ENCODE results near the gene ATG12.
"Not testable (repeated sequence)": the region's sequence is repeated elsewhere in the genome, so short reads cannot be mapped to it uniquely, and the experiment has no call there.

ATG12 gene

DNA sequence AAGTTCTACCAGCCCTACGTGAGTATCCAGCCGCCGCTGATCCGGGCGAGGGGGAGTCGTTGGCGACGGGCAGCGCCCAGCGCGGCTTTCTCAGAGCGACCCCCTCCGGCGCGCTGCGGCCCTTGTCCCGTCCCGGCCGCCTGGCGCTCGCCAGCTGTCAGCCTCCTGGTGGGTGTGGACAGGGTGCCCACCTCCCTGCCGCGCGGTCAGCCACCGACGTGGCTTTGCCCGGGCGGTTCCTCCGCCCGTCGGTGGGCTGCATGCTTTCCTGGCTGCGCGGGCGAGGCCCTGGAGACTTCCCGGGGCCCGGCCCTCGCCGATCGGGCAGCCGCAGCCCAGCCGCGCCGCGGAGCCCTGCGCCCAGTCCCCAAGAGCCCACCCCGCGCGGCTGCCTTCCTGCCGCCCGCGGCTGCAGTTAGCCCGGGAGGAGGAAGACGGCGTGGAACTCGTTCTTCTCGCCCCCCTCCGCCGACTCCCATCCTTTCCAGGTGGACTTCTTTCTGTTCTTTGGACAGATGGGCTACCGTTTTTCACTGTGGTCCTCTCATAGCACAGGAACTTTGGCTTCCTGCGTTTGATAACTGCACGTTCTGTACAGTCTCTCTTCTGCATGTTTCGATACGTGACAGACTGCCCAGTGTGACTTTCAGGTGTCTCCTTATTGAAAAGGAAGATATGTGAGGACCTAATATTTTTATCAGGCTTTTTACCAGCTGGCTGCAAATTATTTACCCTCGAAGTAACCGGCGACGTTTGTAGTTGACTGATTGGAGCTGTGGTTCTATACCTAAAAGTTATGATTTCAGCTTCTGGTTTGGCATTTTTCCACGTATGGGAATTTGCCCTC lies 947 bp upstream of the ATG12 start:
- no peak for DNase-seq

DNA sequence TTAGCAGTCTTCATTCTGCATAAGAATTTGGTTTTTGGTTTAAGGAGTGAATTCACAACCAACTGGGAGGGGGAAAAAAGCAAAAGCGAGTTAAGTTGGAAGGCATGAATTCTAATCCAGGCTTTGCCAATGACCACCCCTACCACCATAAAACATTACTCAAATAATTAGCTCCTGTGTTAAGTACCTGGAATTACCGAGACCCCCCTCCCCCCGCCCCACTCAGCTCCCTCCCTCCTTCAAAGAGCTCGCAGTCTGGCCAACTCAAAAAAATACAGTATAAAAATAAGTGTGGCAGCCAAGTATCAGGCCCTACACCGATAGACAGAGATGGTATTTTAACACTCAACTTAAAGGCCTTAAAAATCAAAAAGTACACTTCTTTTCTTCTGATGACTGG lies 492 bp downstream of the ATG12 start:
- DNase-seq, result no peak

DNA sequence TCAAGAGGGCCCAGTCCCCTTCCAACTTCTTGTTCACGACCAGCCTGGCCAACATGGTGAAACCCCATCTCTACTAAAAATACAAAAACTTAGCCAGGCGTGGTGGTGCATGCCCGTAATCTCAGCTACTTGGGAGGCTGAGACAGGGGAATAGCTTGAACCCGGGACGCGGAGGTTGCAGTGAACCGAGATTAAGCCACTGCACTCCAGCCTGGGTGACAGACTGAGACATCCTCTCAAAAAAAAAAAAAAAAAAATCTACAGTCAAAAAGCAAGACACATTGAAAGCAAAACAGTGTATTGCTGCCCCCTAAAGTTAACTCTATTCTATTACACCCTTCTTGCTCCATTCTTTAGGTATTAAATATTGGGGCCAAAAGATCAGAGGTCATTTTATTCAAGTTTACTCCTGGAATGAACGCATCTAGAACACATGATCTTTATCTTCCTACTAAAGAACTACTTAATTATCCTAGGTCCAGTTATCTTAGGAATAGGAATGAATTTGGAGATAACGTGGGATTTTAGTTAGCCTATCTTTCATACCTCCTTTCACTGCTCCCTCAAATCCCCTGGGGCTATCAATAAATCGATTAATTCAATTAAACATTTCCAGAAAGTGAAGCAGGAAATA lies 2.4 kb downstream of the ATG12 start:
- DNase-seq, result no peak

DNA sequence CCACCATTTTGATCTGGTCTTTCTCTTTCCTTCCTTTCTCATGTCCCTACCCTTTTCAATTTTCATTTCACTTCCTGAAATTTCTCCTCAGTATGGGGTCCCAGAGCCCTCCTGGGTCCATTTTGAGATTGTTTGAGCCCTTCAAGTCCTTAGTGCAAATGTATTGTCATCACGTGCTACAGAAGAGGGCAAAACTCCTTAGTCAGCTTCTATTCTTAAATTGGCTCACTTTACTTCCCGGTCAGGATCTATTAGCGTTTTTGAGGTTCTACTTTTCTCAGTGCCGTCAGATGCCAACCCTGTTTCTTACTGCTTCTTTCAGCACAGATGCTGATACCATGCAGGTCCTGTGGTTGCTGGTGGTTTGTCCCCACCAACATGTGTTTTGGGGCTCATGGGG lies 5.9 kb downstream of the ATG12 start:
- DNase-seq, result no peak

DNA sequence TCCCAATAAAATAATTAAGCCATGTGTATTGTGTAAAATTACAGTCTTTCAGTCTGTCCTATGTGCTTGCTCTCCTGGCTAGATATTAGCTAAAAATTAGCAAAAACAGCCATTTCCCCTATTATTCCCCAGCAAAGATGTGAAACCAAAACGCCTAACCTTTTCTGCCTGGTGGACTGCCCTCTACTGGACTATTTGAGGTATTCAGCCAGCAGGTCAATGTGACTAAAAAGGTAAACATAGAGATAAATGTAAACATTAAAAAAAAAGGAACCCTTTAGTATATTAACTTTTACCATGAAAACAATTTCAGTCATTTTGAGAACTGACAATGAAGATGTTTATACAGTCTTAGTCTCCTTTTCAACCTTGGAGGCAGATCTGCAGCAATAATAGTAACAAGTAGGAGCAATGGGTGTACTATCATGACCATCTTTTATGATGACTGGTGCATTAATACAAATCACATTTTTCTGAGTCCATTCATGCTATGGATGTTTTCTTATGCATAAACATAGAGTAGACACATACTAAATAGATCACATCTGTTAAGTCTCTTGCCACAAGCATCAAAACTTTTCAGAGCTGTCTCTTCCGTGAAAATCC lies 10.1 kb downstream of the ATG12 start:
- DNase-seq, result no peak

DNA sequence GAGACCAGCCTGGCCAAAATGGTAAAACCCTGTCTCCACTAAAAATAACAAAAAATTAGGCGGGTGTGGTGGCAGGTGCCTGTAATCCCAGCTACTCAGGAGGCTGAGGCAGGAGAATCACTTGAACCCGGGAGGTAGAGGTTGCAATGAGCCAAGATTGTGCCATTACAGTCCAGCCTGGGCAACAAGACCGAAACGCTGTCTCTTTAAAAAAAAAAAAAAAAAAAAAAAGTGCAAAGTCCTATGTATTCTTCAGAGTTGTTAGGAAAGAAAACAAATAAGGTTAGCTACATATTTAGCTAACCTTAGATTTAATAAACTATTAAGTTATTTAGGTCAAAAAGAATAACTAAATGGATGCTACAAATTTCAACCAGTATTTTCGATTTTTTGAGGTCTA lies 11.5 kb downstream of the ATG12 start:
- DNase-seq, result no peak

DNA sequence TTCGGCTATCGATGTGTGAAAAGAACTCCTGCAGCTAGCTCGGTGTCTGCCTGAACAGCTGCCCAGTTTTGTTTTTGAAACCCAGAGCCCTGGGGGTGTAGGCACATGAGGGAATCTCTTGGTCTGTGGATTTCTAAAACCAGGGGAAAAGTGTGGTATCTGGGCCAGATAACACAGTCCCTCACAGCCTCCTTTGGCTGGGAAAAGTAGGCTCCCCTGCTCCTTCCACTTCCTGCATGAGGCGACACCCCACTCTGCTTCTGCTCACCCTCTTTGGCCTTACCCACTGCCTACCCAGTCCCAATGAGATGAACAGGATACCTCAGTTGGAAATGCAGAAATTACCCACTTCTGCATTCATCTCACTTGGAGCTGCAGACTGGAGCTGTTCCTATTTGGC lies 15.4 kb downstream of the ATG12 start:
- no peak for DNase-seq

DNA sequence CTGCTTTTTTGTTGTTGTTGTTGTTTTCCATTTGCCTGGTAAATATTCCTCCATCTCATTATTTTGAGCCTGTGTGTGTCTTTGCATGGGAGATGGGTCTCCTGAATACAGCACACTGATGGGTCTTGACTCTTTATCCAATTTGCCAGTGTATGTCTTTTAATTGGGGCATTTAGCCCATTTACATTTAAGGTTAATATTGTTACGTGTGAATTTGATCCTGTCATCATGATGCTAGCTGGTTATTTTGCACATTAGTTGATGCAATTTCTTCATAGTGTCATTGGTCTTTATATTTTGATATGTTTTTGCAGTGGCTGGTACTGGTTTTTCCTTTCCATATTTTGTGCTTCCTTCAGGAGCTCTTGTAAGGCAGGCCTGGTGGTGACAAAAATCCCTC lies 16.4 kb downstream of the ATG12 start:
- not testable (repeated sequence) for DNase-seq

DNA sequence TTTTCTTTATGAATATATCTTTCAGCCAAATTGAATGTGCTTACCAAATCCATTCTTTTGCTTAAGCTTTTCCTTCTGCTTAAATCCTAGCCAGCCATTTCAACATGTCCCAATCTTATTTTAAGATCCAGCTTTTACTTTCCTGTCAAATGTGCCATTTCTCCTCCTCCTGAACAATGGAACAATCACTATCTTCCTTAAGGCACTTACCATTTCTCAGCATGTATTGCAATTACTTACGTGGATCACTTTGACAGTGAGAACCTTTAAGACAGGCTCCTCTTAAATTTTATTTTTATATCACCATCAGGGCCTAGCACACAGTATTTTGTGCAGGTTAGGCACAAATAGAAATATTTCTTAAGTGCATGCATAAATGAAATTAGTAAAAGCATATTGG lies 20.5 kb downstream of the ATG12 start:
- DNase-seq, result no peak

DNA sequence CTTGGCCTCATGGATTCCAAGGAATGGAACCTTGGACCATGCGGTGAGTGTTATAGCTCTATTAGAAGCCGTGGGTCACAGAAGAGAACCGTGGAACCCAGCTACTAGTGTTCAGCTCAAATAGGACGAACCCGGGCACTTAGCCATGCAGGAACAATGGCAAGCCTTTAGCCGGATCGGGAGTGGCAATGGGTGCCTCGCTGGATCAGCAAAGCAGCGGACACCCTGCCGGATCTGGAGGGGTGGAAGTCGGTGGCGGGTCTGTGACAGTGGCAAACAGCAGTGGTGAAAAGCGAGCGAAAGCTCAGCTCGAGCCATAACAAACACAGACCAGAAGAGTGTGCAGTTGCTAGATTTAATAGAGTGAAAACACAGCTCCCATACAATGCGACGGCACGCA lies 22.5 kb downstream of the ATG12 start:
- no peak for DNase-seq

DNA sequence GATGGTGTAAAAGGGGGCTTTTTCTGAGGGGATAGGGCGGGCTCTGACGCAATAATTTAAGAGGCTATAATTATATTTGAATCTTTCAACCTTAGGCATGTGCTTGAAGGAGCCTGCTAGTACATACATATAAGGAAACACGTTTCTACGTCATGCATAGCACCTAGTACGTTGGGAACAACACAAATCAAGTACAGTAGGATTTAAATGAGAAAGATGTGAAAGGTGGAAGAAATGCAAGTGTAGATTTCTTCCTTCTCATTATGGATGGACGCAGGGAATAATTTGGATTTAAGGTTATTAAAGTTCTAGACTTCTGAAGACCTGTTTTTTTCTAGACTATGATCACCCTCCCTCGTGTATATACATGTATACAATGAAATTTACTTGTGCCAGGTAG lies 24.0 kb downstream of the ATG12 start:
- no peak for DNase-seq

DNA sequence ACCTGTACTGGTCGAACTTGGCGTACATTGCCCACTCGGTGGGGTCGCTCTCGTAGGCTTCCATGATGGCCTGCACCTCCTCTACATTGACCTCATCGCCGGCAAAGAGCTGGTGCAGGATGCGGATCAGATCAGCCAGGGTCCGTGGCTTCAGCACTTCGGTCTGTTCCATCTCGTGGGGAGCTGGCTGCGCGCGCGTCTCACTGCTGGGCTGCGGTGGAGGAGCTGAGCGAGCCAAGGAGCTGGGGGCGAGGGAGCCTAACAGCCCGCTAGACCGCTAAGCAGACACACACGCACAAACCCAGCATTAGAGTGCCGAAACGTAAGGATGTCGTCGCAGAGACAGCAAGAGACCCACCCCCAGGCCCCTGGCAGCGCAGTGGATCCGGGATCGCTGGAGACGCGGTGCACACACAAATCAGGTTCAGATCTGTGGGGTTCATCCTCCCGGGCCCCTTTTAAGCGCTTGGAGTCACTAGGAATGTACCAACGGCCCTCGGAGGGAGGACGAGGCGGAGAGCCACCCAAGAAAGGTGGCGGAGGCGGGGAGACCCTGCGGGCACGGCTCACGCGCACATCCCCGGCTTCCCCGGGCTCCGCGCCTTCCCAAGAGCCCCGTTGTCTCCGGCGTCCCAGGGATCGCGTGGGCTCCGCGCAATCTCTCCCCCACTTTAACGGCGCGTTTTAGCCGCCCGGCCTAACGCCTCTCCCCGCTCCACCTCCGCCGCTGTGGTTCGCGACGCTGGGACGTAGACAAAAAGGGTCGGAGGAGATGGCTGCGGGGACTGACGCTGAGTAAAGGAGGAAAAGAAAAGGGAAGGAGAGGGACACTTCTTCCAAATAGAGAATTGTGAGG lies 24.9 kb downstream of the ATG12 start, which contains the start of gene CDO1:
CDO1 (minus strand) TSS at position 434 of the 856 bp plus-strand sequence; CDS start at position 172, 262 bp downstream.
- no peak for DNase-seq

DNA sequence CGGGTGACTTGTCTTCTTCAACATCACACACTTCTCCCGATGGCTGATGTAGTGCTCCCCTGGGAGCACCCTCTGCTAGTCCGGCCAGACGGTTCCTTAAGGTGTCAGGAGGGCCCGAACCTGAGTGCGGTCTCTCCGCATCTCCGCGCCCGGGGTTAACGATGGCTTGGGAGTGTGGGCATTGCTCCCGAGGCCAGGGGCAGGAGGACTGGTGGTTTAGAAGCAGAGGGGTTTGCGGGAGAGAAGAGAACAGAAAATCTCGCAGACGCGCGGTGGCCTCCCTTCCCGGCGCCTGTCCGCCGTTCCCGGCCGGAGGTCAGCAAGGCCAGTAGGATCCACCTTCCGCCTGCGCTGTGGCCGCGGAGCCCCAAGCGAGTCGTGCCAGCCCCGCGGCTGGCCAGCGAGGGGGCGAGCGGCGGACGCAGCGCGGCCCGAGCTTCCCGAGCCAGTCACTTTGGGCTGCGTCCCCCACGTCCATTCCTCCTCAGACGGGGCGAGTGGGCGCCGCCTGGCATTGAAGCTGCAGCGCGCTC lies 25.6 kb downstream of the ATG12 start:
- no peak for DNase-seq

DNA sequence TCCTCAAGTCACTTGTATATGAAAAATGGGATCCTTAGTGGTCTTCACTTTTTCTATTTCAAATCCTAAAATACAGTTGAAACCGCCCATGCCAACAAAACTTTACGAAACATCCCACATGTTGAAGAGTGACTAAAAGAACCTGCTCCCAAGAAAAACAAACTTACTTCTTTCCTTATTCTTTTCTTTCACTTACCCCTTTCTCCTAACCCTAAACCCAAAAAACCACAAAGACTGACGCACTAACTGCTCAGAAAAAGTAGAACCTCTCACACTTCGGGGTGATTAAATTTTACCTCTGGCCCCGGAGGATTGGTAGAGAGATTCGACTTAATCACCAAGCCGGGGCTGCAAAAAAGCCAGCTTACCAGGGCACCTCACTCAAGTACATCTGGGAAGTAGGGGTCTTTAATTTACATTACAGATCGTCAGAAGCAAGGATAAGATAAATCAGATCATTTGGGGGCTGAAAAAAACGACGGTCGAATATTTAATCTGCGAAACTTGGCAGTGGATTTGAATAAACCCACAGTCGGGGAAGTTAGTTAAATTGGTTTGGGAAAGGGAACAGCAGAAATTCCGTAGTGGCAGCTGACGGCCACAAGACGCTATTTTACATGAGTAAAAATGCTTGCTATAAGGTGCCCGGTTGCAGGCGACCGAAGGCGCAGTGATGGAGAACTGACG lies 26.2 kb downstream of the ATG12 start:
- DNase-seq, result no peak

DNA sequence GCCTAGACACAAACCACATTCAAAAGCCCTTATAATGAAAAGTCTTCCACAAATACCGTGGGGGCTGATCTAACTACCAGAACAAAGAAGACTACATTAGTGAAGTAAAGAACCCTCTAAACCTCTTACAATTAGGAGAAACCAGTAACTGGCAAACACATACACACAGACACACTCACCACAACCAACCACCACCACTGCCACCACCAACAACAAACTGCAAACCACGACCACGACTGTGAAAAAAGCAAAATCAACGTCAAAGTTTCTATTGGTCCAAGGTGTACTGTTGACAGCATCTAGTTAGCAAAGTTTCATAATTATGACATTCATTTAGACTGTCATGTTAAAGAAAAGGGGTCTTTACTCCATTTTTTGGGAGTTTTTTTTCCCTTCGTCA lies 27.6 kb downstream of the ATG12 start:
- DNase-seq, result no peak

DNA sequence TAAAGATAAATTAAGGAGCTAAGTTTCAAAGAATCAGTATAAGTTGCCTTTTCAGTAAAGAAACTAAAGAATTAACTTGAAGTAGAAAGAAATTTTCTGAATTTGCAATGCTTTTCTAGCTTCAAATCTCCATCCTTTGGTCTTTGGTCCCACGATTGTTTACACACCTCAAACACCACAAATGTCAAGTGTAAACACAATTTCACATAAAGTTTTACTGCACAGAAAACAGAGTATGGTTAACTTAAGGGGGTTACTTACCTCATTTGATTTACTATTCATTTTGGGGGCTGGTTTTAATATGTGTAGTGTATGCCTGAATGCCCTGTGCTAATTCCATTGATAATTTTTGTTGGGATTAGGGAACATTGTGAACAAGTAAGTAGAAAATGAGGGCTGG lies 29.0 kb downstream of the ATG12 start:
- no peak for DNase-seq

DNA sequence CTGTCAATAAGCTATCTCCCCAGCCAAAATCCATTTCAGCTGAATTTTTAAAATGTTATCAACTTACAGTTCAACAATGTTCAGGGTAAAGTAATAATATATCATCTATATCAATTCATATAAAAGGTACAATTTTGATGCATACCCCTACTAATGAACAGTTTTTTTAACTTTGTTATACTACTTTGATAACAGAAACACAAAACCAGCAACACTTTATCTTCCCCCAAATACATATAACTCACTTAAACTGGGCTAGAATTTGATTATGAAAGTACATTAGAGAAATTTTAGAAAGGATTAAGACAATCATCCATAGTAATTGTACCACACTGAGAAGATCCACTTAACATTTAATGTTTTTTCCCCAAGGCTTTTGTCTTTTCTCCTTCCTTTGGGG lies 30.0 kb downstream of the ATG12 start:
- DNase-seq, result no peak

DNA sequence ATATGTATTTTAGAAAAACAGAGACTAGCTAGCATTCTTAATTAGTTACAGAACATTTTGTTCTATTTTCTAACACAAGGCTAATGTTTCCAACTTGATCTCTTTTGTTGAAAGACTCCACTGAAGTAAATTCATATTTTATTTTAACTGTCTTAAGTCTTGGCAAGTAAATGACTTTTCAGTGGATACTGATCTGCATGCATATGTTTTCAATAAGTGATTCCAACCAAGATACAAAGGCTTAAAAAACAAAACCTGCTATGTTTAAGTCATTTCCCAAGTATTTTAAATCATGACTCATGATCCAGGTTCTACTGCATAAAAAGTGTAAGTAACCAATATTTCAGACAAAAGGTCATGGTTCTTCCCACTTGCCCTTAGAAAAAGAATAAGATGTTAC lies 30.6 kb downstream of the ATG12 start:
- no peak for DNase-seq

DNA sequence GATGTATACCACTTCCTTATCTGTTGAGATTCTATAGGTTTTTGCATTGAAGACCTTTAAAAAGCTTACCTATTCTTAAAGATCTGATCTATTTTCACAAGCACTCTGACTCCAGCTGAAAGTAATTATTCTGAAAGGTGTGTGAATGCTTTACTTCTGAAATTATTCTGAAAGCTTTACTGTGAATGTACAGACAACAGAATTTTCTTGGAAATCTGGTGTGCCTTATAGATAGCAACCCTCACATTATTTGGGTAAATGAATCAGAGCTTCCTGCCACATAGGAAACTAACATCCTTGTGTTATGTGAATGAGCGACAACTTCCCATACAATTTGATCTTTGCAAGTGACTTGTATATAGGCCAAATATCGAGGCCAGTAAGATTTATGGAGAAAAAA lies 31.4 kb downstream of the ATG12 start:
- no peak for DNase-seq

DNA sequence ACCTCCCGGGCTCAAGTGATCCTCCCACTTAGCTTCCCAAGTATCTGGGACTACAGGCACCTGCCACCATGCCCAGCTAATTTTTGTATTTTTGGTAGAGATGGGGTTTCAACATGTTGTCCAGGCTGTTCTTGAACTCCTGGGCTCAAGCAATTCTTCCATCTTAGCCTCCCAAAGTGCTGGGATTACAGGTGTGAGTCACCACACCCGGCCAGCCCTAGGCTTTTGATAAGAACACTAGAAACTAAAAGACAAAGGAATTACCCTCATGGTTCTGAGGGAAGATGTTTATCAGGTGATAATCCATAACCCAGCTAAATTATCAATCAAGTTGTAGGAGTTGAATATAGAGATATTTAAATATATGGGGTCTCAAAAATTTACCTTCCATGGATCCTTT lies 33.3 kb downstream of the ATG12 start:
- not testable (repeated sequence) for DNase-seq

DNA sequence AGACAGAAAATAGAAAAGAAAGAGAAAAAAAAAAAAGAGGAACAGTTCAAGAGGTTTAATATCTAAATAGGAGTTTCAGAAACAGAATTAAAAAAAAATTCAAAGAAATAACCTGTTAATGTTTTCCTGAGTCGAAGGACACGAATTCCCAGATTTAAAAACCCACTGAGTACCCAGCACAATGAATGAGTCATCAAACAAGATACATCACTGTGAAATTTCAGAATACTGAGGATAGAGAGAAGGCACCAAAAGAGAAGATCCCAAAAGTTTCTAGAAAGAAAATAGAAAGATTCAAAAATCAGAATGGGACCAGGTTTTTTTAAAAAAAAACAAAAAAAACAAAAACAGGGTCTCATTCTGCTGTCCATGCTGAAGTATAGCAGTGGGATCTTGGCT lies 33.7 kb downstream of the ATG12 start:
- no peak for DNase-seq

DNA sequence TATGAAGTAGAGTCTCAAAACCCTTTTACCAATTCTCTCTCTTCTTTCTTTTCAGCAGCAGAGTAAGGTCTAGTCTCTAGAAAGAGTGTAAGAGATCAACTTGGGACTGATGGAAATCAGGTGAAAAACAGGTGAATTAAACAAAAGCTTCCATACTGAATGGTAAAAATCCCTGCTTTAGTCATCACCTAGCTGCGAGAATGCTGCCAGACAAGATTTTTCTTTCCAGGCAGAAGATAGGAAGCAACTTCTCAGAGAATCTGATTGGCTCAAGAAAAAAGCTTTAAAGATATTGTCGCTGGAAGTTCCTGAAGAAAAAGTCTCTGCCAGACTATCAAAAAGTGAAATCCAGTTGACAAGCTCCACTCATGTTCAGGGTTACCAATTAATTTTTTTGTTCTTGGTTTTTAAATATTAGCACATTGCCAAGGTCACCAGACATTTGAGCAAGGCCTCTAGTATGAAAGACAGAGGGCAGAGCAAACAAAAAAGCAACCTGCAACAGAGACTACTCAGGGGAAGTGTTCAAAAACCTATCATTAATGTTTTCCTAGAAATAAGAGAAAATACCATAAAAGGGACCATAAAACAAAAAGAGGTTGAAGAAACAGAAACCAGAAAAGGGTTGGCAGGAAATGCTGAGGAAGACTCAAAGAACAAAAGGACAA lies 34.2 kb downstream of the ATG12 start:
- no peak for DNase-seq
